Spleen (tissue), 7 donors: Measurements from ENCODE around the gene SELENOI.

ENCODE experiments used
- POLR2A ChIP-seq, 3 donors: fragments of 450-650 bp; IDR thresholded peaks; one replicate each; pipeline ENCODE4 v1.5.1; 2017; ENCODE audit warnings: antibody characterized with exemption in 3 of 3, mild to moderate bottlenecking in 1 of 3
- TF ChIP-seq, protein P1 (sequence below), 11 experiments: fragments of 200-600 bp in 7 of 11; fragments of 450-650 bp in 4 of 11; sonication (generic) in 4 of 11; IDR thresholded peaks in 8 of 11; conservative IDR thresholded peaks in 3 of 11; 1 replicate in 7 of 11; 2 replicates in 4 of 11; pipeline versions ENCODE4 v1.4.0 to v1.8.0; 2016 to 2021; ENCODE audit warnings: antibody characterized with exemption in 11 of 11, inconsistent platforms in 4 of 11, mild to moderate bottlenecking in 1 of 11
- donor health status: DM: no; HTN: no; CAD: no; lungs with moderate emphysema.
- donor health status: DM: no; HTN: no; CAD: no.
- donor health status: DM: no; HTN: no; CAD: no.

DNA sequence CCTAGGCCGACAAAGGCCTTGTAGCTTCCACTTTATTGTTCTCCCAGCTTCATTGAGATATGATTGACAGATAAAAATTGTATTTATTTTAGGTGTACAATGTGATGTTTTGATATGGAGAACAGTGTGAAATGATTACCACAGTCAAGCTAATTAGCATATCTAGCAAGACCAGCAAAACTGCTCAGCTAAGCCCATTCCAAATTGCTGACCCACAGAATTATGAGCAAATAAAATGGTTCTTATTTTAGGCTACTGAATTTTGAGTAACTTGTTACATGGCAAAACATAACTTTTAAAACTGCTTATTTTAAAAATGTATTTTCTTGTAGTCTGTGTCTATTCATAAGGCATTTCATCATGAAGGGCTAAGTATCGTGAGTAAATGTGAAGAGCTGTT, 8.6 kb upstream of the SELENOI start:
- TF ChIP-seq, protein P1, sequence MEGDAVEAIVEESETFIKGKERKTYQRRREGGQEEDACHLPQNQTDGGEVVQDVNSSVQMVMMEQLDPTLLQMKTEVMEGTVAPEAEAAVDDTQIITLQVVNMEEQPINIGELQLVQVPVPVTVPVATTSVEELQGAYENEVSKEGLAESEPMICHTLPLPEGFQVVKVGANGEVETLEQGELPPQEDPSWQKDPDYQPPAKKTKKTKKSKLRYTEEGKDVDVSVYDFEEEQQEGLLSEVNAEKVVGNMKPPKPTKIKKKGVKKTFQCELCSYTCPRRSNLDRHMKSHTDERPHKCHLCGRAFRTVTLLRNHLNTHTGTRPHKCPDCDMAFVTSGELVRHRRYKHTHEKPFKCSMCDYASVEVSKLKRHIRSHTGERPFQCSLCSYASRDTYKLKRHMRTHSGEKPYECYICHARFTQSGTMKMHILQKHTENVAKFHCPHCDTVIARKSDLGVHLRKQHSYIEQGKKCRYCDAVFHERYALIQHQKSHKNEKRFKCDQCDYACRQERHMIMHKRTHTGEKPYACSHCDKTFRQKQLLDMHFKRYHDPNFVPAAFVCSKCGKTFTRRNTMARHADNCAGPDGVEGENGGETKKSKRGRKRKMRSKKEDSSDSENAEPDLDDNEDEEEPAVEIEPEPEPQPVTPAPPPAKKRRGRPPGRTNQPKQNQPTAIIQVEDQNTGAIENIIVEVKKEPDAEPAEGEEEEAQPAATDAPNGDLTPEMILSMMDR (IDR thresholded peaks at IDR 0.05 in 8 of 11, conservative IDR thresholded peaks at IDR 0.05 in 3 of 11), result no peak
- TF ChIP-seq POLR2A (IDR thresholded peaks at IDR 0.05), result no peak
